SK-N-SH (cell line): Measurements from ENCODE around the gene PNMA1. TPM values are rescaled to one million over a fixed set of nuclear protein-coding genes. Genes with fewer than 3 reads are reported as not detected.

Experiments used
- CTCF ChIA-PET: fragments of 300-600, 350-600 bp; formaldehyde crosslinking; extraction: SDS; loops from one replicate; lab custom pipeline; 2021; lab: Yijun Ruan, JAX
- POLR2A ChIA-PET: fragments of 350-600 bp; sonication (Branson Sonifier 250); formaldehyde crosslinking; extraction: SDS; loops from one replicate; lab custom pipeline; 2020; ENCODE audit warnings: antibody characterized with exemption, inconsistent platforms; lab: Yijun Ruan, JAX
- DNase-seq: peaks from one replicate; pipeline ENCODE4 v3.0.0; 2012
- H2AFZ ChIP-seq: fragments of 200-600 bp; sonication (generic); 2 replicates; pipeline ENCODE4 v1.8.1; 2016; ENCODE audit warnings: antibody characterized with exemption, mild to moderate bottlenecking, low read depth
- H3F3A ChIP-seq: fragments of 200-600 bp; sonication (generic); replicated peaks from 2 replicates; pipeline ENCODE3; 2016; ENCODE audit warnings: antibody characterized with exemption, mild to moderate bottlenecking; ENCODE audit not compliant: insufficient read depth
- H3K27ac ChIP-seq, 2 experiments: fragments of 200-500 bp in 1 of 2; fragments of 200-600 bp in 1 of 2; sonication (Bioruptor generic) in 1 of 2; sonication (generic), shearing (Covaris generic) in 1 of 2; 2 replicates each; pipeline versions ENCODE4 v1.5.1 to v1.6.1; 2014 to 2016; ENCODE audit warnings: low read depth in 2 of 2, inconsistent platforms in 1 of 2, low read length in 1 of 2, mild to moderate bottlenecking in 1 of 2, mixed read lengths in 1 of 2
- H3K27me3 ChIP-seq: fragments of 200-600 bp; sonication (generic), shearing (Covaris generic); 2 replicates; pipeline ENCODE4 v1.6.1; 2016; ENCODE audit warnings: mixed run types; ENCODE audit not compliant: insufficient read depth
- H3K36me3 ChIP-seq, 2 experiments: fragments of 200-500 bp in 1 of 2; fragments of 200-600 bp in 1 of 2; sonication (Bioruptor generic) in 1 of 2; sonication (generic) in 1 of 2; replicated peaks in 1 of 2; 2 replicates each; pipeline versions ENCODE3 to v1.5.1; 2014 to 2016; ENCODE audit warnings: low read length in 1 of 2, mild to moderate bottlenecking in 1 of 2; ENCODE audit not compliant: insufficient read depth in 2 of 2, control insufficient read depth in 1 of 2
- H3K4me1 ChIP-seq, 2 experiments: fragments of 200-500 bp in 1 of 2; fragments of 200-600 bp in 1 of 2; sonication (Bioruptor generic) in 1 of 2; sonication (generic), shearing (Covaris generic) in 1 of 2; 2 replicates each; pipeline versions ENCODE4 v1.5.1 to v1.6.1; 2014 to 2016; ENCODE audit warnings: low read depth in 1 of 2, low read length in 1 of 2, mixed run types in 1 of 2; ENCODE audit not compliant: insufficient read depth in 2 of 2, control insufficient read depth in 1 of 2
- H3K4me2 ChIP-seq: fragments of 200-600 bp; sonication (generic), shearing (Covaris generic); 2 replicates; pipeline ENCODE4 v1.6.1; 2017; ENCODE audit warnings: mixed run types
- H3K4me3 ChIP-seq, 2 experiments: fragments of 200-500 bp in 1 of 2; fragments of 200-600 bp in 1 of 2; sonication (Bioruptor generic) in 1 of 2; sonication (generic), shearing (Covaris generic) in 1 of 2; 2 replicates each; pipeline versions ENCODE4 v1.5.1 to v1.8.1; 2014 to 2016; ENCODE audit warnings: low read depth in 2 of 2, inconsistent platforms in 1 of 2, low read length in 1 of 2, mild to moderate bottlenecking in 1 of 2, mixed read lengths in 1 of 2, moderate library complexity in 1 of 2
- H3K79me2 ChIP-seq: fragments of 200-600 bp; sonication (generic); 2 replicates; pipeline ENCODE4 v1.8.1; 2017; ENCODE audit warnings: mild to moderate bottlenecking; ENCODE audit not compliant: insufficient read depth
- H3K9ac ChIP-seq: fragments of 200-600 bp; sonication (generic); 2 replicates; pipeline ENCODE4 v1.6.1; 2017; ENCODE audit warnings: mixed run types
- H3K9me2 ChIP-seq: fragments of 200-600 bp; sonication (generic); 2 replicates; pipeline ENCODE4 v1.6.1; 2017; ENCODE audit warnings: mixed run types
- H3K9me3 ChIP-seq: fragments of 200-600 bp; sonication (generic); 2 replicates; pipeline ENCODE4 v1.6.1; 2017; ENCODE audit warnings: mixed run types, mild to moderate bottlenecking, moderate library complexity
- H4K20me1 ChIP-seq: fragments of 200-600 bp; sonication (generic); 2 replicates; pipeline ENCODE4 v1.6.1; 2017; ENCODE audit warnings: mild to moderate bottlenecking, mixed run types; ENCODE audit not compliant: insufficient read depth
- CHD2 ChIP-seq: fragments of 150-350 bp; IDR thresholded peaks from 2 replicates; pipeline ENCODE4 v1.6.1; 2018; ENCODE audit warnings: low read length; ENCODE audit not compliant: partially characterized antibody
- ELF1 ChIP-seq: IDR thresholded peaks from 2 replicates; pipeline ENCODE4 v1.4.0; 2012
- EP300 ChIP-seq, 2 experiments: IDR thresholded peaks; 2 replicates each; pipeline versions ENCODE4 v1.4.0 to v1.6.1; 2012; ENCODE audit warnings: borderline replicate concordance in 1 of 2, low read depth in 1 of 2, low read length in 1 of 2
- EZH2phosphoT487 ChIP-seq: fragments of 200-600 bp; sonication (generic); IDR thresholded peaks from 2 replicates; pipeline ENCODE4 v1.6.1; 2017; ENCODE audit warnings: low read depth, mixed run types, mild to moderate bottlenecking, antibody characterized with exemption, moderate library complexity, borderline replicate concordance
- FOSL2 ChIP-seq: IDR thresholded peaks from 2 replicates; pipeline ENCODE4 v1.4.0; 2012; ENCODE audit warnings: low read depth, mild to moderate bottlenecking, moderate library complexity, borderline replicate concordance
- FOXM1 ChIP-seq: IDR thresholded peaks from 2 replicates; pipeline ENCODE4 v1.4.0; 2012; ENCODE audit warnings: low read depth, mild to moderate bottlenecking
- GABPA ChIP-seq: IDR thresholded peaks from 2 replicates; pipeline ENCODE4 v1.4.0; 2012; ENCODE audit warnings: low read depth, mild to moderate bottlenecking
- MEF2A ChIP-seq: IDR thresholded peaks from 2 replicates; pipeline ENCODE4 v1.4.0; 2012; ENCODE audit warnings: low read depth, borderline replicate concordance
- MXI1 ChIP-seq: IDR thresholded peaks from 2 replicates; pipeline ENCODE4 v1.6.1; 2012; ENCODE audit warnings: mild to moderate bottlenecking, low read depth, low read length, improper control_type of control experiment
- RAD21 ChIP-seq: IDR thresholded peaks from 2 replicates; pipeline ENCODE4 v1.6.1; 2012; ENCODE audit warnings: mild to moderate bottlenecking, low read length
- RFX5 ChIP-seq: IDR thresholded peaks from 2 replicates; pipeline ENCODE4 v1.6.1; 2012; ENCODE audit warnings: mild to moderate bottlenecking, improper control_type of control experiment, low read length
- TCF12 ChIP-seq: IDR thresholded peaks from 2 replicates; pipeline ENCODE4 v1.4.0; 2012
- TEAD4 ChIP-seq: IDR thresholded peaks from 2 replicates; pipeline ENCODE4 v1.4.0; 2012; ENCODE audit warnings: mild to moderate bottlenecking, borderline replicate concordance; ENCODE audit not compliant: insufficient read depth
- WGBS: methylation state at CpG from one replicate; pipeline ENCODE4 v1.1.6; 2017; ENCODE audit warnings: low lambda C conversion rate; 5-methylcytosine and 5-hydroxymethylcytosine counted together
- polyA plus RNA-seq, 3 experiments: library from polyadenylated mRNA; depleted of rRNA; stranded (reverse); fragments of >200 nt; gene quantifications; 2 replicates each; pipeline ENCODE4 v1.2.3, GENCODE V29; 2012
- TF ChIP-seq, protein P1 (sequence below): IDR thresholded peaks from 2 replicates; pipeline ENCODE4 v1.4.0; 2012; ENCODE audit warnings: low read depth, borderline replicate concordance
- TF ChIP-seq, protein P2 (sequence below): IDR thresholded peaks from 2 replicates; pipeline ENCODE4 v1.4.0; 2012; ENCODE audit warnings: low read depth
- TF ChIP-seq, protein P3 (sequence below): IDR thresholded peaks from 2 replicates; pipeline ENCODE4 v1.4.0; 2012; ENCODE audit warnings: low read depth, borderline replicate concordance
- TF ChIP-seq, protein P4 (sequence below): fragments of 150-350 bp; IDR thresholded peaks from 2 replicates; pipeline ENCODE4 v1.6.1; 2016; ENCODE audit warnings: mild to moderate bottlenecking, low read depth, low read length
- TF ChIP-seq, protein P5 (sequence below): fragments of 150-350 bp; IDR thresholded peaks from 2 replicates; pipeline ENCODE4 v1.6.1; 2017; ENCODE audit warnings: antibody characterized with exemption, low read length, low read depth, borderline replicate concordance
- TF ChIP-seq, protein P6 (sequence below): fragments of 200-600 bp; sonication (generic); IDR thresholded peaks from 2 replicates; pipeline ENCODE4 v1.6.1; 2017; ENCODE audit warnings: antibody characterized with exemption, mild to moderate bottlenecking, moderate library complexity

PNMA1 gene
- polyA plus RNA-seq, 1 of the 3 experiments (the other 2 are of a cell fraction) = 31.5 TPM

DNA sequence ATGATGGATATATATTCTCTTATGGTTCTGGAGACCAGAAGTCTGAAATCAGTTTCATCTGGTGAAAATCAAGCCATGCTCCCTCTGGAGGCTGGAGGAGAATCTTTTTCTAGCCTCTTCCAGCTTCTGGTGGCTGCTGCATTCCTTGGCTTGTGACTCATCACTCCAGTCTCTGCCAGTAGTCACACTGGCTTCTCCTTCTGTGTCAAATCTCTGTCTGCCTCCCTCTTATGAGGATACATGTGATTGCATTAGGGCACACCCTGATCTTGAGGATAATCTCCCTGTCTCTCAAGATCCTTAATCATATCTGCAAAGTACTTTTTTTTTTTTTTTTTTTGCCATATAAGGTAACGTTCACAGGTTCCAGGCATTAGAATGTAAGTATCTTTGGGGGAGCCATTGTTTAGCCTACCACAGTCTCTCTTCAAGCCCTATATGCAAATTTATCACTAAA lies 51.7 kb downstream of the PNMA1 start (continued):
- TF ChIP-seq, protein P1, sequence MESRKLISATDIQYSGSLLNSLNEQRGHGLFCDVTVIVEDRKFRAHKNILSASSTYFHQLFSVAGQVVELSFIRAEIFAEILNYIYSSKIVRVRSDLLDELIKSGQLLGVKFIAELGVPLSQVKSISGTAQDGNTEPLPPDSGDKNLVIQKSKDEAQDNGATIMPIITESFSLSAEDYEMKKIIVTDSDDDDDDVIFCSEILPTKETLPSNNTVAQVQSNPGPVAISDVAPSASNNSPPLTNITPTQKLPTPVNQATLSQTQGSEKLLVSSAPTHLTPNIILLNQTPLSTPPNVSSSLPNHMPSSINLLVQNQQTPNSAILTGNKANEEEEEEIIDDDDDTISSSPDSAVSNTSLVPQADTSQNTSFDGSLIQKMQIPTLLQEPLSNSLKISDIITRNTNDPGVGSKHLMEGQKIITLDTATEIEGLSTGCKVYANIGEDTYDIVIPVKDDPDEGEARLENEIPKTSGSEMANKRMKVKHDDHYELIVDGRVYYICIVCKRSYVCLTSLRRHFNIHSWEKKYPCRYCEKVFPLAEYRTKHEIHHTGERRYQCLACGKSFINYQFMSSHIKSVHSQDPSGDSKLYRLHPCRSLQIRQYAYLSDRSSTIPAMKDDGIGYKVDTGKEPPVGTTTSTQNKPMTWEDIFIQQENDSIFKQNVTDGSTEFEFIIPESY = no peak
- TF ChIP-seq GABPA (no peak), FOSL2 (peak; percentile 87), RFX5 (no peak), CHD2 (no peak), FOXM1 (no peak), TEAD4 (peak; percentile 72; the same call in 1 of the 2 replicates), TCF12 (peak; percentile 75; the same call in 1 of the 2 replicates), MXI1 (no peak), ELF1 (no peak), RAD21 (no peak)
- TF ChIP-seq, protein P2, sequence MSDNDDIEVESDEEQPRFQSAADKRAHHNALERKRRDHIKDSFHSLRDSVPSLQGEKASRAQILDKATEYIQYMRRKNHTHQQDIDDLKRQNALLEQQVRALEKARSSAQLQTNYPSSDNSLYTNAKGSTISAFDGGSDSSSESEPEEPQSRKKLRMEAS = peak; percentile 63
- TF ChIP-seq, protein P3, sequence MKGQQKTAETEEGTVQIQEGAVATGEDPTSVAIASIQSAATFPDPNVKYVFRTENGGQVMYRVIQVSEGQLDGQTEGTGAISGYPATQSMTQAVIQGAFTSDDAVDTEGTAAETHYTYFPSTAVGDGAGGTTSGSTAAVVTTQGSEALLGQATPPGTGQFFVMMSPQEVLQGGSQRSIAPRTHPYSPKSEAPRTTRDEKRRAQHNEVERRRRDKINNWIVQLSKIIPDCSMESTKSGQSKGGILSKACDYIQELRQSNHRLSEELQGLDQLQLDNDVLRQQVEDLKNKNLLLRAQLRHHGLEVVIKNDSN = no peak
- TF ChIP-seq, protein P4, sequence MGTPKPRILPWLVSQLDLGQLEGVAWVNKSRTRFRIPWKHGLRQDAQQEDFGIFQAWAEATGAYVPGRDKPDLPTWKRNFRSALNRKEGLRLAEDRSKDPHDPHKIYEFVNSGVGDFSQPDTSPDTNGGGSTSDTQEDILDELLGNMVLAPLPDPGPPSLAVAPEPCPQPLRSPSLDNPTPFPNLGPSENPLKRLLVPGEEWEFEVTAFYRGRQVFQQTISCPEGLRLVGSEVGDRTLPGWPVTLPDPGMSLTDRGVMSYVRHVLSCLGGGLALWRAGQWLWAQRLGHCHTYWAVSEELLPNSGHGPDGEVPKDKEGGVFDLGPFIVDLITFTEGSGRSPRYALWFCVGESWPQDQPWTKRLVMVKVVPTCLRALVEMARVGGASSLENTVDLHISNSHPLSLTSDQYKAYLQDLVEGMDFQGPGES = no peak
- TF ChIP-seq, all 33 proteins: peak for 11

DNA sequence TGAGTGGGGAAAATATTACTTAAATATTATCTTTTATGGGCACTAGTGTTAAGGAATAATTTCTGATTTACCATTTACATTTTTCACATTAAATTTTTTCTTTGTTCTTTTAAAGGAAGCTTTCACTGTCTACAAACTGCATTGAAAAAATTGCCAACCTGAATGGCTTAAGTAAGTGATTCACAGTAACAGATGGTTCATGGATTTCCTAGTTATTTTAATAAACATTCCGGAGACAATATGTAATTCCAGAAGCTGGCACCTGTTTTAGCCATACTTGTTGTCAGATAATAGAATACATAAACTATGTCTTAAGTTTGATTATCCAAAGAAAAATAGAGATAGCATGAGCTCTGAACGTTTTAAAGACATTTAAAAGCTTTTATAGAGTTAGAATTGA lies 52.3 kb downstream of the PNMA1 start:
- H3F3A ChIP-seq = peaks cover 27% of the 10 kb centered on the region
- no peak overlapping the region for H3K4me3 ChIP-seq
- H3K36me3 ChIP-seq = peaks cover 3 to 27% of the 10 kb centered on the region in 2 experiments
- no peak overlapping the region for H2AFZ ChIP-seq
- no peaks in the 10 kb centered on the region for H3K9me2 ChIP-seq
- 68% methylated on average over 2 of the region's 2 CpGs for WGBS
- peaks cover 5% of the 10 kb centered on the region; the same call in 1 of the 2 replicates for H3K79me2 ChIP-seq
- no peak overlapping the region for H3K4me2 ChIP-seq
- CTCF ChIA-PET = interaction anchor here (0.9 to 3.4 kb wide), 2 partner anchors 28 to 149 kb away, joined by 3 to 12 read pairs; no protein-coding TSS in a partner anchor
- H3K27me3 ChIP-seq = no peaks in the 10 kb centered on the region
- no peaks in the 10 kb centered on the region for H4K20me1 ChIP-seq
- H3K9ac ChIP-seq = no peak overlapping the region
- no peak for DNase-seq
- no peaks in the 10 kb centered on the region for H3K9me3 ChIP-seq
- no peaks in the 10 kb centered on the region for H3K4me1 ChIP-seq
- POLR2A ChIA-PET = interaction anchor here (0.6 kb wide), 1 partner anchor 49 kb away, joined by 3 read pairs; no protein-coding TSS in a partner anchor
- peak overlapping the region in 1 of 2 experiments; percentile 59; a peak in 3 of 4 replicates for H3K27ac ChIP-seq
- no peak for TF ChIP-seq MXI1
- TF ChIP-seq EZH2phosphoT487 = no peak
- no peak for TF ChIP-seq FOXM1
- no peak for TF ChIP-seq FOSL2
- TF ChIP-seq, protein P5, sequence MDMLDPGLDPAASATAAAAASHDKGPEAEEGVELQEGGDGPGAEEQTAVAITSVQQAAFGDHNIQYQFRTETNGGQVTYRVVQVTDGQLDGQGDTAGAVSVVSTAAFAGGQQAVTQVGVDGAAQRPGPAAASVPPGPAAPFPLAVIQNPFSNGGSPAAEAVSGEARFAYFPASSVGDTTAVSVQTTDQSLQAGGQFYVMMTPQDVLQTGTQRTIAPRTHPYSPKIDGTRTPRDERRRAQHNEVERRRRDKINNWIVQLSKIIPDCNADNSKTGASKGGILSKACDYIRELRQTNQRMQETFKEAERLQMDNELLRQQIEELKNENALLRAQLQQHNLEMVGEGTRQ = no peak
- TF ChIP-seq, protein P4 = no peak
- TF ChIP-seq, protein P6, sequence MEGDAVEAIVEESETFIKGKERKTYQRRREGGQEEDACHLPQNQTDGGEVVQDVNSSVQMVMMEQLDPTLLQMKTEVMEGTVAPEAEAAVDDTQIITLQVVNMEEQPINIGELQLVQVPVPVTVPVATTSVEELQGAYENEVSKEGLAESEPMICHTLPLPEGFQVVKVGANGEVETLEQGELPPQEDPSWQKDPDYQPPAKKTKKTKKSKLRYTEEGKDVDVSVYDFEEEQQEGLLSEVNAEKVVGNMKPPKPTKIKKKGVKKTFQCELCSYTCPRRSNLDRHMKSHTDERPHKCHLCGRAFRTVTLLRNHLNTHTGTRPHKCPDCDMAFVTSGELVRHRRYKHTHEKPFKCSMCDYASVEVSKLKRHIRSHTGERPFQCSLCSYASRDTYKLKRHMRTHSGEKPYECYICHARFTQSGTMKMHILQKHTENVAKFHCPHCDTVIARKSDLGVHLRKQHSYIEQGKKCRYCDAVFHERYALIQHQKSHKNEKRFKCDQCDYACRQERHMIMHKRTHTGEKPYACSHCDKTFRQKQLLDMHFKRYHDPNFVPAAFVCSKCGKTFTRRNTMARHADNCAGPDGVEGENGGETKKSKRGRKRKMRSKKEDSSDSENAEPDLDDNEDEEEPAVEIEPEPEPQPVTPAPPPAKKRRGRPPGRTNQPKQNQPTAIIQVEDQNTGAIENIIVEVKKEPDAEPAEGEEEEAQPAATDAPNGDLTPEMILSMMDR = no peak
- TF ChIP-seq RFX5 = no peak
- no peak for TF ChIP-seq EP300 (IDR thresholded peaks at IDR 0.05; ENCODE audit: borderline replicate concordance in 1 of 2, low read depth in 1 of 2, low read length in 1 of 2)
- no peak for TF ChIP-seq MEF2A
- TF ChIP-seq, protein P1 = no peak
- no peak for TF ChIP-seq TCF12
